GM21737 (cell line): ENCODE data around the gene CST6.

Source experiments
- ATAC-seq: cut with Tn5 transposase; IDR thresholded peaks from one replicate; pipeline ENCODE4 v1.9.1; 2021; ENCODE audit warnings: mild to moderate bottlenecking, moderate library complexity; ENCODE audit not compliant: unreplicated experiment

Gene CST6

GRCh38 chr11:66011785-66012303 is at the start of gene CST6:
Gene CST6 (plus strand): TSS chr11:66012008. CDS start chr11:66012045, 37 bp downstream.
- no peak for ATAC-seq

DNA sequence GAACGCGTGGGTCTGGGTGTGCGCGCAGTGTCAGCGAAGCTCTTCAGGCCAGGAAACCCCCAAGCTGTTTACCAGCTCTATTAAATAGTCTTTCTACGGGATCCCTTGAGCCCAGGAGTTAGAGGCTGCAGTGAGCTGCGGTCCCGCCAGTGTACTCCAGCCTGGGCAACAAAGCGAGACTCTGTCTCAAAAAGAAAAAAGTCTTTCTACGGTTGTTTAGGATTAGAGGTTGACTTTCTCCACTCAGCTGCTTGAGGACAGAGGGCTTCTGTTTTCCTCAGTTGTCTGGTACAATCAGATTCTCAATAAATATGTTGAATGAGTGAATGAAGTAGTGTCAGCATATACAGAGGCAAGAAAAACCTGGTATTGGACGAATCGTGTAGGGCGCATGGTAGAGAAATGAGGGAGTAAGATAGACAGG is 49.7 kb upstream of the CST6 start:
- ATAC-seq = no peak

- no peak for ATAC-seq
Observed at GRCh38 chr11:65964906-65965305, 46.9 kb upstream of the CST6 start.

GRCh38 chr11:65965986-65966762 is 45.6 kb upstream of the CST6 start:
- ATAC-seq = no peak

DNA sequence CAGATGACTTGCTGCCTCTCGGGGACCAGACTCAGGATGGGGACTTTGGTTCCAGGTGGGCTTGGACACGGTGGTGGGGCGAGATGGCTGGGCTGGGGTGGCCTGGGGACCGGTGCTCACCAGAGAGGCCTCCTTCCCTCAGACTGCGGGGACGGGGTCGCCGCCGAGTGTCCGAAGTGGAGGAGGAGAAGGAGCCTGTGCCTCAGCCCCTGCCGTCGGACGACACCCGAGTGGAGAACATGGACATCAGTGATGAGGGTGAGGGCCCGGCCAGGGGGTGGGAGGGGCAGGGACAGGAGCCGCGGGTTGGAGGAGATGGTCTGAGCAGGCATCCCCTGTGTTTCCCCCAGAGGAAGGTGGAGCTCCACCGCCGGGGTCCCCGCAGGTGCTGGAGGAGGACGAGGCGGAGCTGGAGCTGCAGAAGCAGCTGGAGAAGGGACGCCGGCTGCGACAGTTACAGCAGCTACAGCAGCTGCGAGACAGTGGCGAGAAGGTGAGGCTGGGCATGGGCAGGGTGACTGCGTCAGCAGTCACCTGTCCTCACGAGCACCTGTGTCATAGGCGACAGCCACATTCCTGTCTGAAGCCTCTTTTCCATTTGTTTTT is 44.4 kb upstream of the CST6 start:
- ATAC-seq = no peak

GRCh38 chr11:65968600-65969482 is 43.0 kb upstream of the CST6 start:
- no peak for ATAC-seq

GRCh38 chr11:65972116-65972515 is 39.7 kb upstream of the CST6 start:
- ATAC-seq = no peak

GRCh38 chr11:65973439-65974110 is 38.2 kb upstream of the CST6 start:
- ATAC-seq = no peak

DNA sequence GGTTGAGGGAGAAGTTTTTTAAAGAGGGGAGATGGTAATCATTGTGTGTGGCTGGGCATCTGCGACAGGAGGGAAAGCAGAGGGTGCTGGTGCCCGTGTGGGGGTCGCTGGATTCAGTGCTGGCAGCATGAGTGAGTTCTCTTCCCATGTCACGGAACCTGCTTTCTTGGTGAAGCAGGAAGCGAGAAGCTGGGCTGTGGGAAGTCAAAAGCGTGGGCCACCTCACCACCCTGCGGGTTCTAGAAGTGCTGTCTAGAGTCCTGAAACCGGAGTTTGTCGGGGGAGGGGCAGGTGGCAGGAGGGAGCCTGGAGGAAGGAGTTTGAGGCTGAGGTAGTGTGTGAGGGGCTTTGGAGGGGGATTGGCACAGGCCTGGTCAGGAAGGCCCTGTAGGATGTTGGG is 36.0 kb upstream of the CST6 start:
- ATAC-seq = no peak

DNA sequence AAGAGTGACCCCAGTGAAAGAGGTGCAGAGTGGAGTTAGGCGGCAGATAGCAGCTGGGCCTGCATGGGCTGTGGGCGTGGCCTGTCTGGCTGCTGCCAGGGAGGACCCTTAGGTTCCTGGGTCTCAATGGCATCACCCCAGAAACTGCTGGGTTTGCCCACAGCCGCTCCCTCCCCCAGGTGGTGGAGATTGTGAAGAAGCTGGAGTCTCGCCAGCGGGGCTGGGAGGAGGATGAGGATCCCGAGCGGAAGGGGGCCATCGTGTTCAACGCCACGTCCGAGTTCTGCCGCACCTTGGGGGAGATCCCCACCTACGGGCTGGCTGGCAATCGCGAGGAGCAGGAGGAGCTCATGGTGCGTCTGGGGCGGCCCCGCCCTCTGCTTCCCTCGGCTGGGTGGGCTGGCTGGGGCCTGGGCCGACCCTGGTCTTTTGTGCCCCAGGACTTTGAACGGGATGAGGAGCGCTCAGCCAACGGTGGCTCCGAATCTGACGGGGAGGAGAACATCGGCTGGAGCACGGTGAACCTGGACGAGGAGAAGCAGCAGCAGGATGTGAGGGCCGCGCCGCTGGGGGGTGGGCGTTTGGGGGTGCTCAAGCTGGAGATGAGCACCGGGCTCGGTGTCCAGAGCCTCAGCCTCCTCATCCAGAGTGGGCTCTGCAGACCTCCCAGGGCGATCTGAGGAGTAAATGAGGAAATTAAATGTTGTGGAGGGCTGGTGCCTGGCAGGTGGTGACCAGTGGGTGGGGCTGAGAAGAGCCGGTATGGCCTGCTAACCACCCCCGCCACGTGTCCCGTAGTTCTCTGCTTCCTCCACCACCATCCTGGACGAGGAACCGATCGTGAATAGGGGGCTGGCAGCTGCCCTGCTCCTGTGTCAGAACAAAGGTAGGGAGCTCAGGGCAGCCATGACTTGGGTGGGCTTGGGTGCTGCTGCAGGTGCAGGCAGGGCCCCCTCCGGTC is 35.3 kb upstream of the CST6 start:
- ATAC-seq = no peak

DNA sequence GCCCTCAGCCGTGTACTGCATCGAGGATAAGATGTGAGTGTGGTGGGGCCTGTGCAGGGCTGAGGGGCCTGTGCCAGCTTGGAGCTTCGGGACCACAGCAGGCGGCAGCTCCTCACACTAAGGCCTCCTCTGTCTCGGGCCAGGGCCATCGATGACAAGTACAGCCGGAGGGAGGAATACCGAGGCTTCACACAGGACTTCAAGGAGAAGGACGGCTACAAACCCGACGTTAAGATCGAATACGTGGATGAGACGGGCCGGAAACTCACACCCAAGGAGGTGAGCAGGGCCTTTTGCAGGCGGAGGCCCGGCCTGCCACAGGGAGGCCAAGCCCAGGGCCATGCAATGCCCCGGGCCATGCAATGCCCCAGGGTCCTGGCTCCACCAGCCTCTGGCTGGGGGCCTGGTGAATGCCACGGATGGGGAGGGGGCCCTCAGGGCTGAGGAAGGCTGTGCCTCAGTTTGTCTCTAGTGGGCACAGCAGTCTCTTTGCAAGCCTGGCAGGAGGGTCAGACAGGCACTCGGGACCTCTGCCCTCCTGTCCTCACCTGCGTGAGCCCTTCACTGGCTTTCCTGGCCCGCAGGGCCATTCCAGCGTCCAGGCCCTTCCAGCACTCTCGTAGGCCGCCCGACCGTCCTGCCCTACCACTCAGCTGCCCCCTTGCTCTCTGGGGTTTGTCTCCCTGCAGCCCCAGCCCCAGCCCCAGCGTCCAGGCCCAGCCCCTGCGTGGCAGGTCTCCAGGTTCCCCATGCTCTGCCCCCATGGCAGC is 34.0 kb upstream of the CST6 start:
- ATAC-seq = no peak

GRCh38 chr11:65978391-65979238 is 33.2 kb upstream of the CST6 start:
- ATAC-seq = no peak

- ATAC-seq = no peak
Observed at GRCh38 chr11:65979261-65979759, 32.5 kb upstream of the CST6 start.

DNA sequence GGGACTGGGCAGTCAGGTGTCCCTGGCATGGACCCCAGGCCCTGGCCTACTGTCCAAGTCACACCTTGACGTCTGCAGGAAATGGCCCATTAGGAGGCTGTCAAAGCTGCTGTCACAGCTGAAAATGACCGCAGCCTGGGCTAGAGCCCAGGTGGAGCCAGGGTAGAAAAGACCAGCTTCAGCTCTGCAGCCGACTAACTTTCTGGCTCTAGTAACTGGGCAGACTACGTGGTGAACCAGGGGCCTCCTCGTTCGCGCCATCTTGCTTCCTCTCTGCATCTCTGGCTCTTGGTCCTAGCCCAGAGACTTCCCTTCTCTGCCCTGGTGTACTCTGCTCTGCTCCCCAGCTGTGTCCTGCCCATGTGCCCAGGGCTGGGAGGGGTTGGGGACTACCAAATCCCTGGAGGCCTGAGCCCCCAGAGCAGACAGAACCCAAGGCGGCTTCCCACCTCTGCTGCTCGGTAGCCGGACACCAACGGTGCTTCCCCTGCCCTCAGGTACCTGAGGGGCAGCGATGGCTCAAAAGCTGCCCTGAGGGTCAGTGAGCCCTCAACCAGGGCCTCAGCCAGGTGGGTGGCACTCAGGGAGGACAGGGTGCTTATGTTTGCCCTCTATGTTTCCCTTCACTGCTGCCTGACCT is 30.6 kb upstream of the CST6 start:
- ATAC-seq = no peak

DNA sequence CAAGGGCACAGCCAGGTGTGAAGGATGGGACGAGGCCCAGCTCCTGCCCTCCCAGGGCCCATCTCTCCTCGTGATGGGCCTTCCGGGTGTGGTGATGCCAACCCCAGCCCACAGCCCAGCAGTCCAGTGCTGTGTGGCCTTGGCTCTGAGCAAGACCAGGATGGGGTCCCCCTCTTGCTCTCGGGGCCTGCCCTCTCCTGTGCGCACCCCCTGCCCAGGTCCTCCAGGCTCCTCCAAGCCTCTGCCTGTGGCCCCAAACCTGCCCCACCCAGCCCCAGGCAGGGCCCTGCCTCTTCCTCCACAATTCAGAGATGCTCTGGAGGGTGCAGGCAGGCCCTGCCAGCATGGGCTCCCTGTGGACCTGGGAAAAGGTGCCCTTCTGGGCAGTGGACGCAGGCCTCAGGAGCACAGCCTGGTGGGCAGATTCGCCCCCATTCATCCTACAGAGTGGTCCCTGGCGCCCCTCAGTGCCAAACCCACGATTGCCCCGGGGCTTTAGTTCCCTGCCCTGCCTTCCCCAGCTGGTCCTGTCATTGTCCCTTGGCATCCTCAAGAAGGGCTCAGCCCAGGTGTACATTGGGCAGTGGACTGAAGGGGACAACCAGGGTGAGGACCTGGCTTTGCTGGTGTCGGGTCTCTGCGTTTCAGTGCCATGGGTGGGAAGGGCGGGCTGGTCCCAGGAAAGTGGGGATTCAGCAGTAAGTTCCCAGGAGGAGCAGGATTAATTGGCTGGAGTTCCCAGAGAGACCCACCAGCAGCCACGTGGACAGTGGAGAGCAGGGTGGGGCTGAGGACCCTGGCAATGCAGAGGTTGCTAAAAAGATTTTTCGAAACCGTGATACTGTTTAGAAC is 29.6 kb upstream of the CST6 start:
- ATAC-seq = no peak

DNA sequence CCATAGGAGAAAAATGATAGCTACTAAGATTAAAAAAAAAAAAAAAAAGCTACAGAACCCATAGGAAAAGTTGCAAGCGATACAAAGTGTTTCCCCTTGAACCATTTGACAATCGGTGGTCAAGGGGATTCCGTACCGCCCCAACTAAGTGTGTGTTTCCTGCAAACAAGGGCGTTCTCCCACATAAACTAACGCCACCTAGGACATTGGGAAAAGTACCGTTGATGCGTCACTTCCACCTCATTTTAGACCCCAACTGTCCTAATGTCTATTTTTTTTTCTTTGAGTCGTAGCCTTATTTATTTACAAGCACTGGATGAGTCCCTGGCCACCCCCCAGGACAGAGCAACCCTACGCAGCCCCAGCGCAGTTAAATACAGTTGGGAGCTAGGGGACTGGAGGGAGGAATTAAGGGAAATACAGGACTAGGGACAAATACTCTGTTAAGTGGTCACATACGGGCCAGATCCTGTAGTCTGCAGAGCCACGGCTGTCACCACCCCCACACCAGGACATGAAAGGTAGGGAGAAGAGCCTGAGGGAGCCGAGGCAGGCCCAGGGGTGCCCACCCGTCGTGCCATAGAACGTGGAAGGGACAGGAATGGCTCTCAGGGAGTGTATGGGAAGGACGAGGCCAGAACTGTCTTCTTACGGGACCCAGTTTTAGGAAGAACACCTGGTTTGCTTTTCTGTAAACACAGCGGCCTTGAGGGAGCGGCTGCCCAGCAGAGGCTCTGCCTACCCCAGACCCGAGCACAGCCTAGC is 28.8 kb upstream of the CST6 start:
- no peak for ATAC-seq
